HUES6 (cell line): ENCODE measurements around the gene CNTN5.

Source experiments
- H3K27ac ChIP-seq: 2 replicates; pipeline ENCODE4 v1.7.0; 2013; ENCODE audit warnings: low read depth, mild to moderate bottlenecking, low read length, inconsistent platforms
- H3K27me3 ChIP-seq: 2 replicates; pipeline ENCODE4 v1.6.1; 2013; ENCODE audit warnings: low read length; ENCODE audit not compliant: control insufficient read depth, insufficient read depth
- H3K36me3 ChIP-seq: 2 replicates; pipeline ENCODE4 v1.6.1; 2013; ENCODE audit warnings: low read length; ENCODE audit not compliant: control insufficient read depth, insufficient read depth
- H3K4me1 ChIP-seq: 2 replicates; pipeline ENCODE4 v1.6.1; 2013; ENCODE audit warnings: low read length; ENCODE audit not compliant: control insufficient read depth, insufficient read depth
- H3K4me3 ChIP-seq: 2 replicates; pipeline ENCODE4 v1.5.1; 2013; ENCODE audit warnings: low read depth, low read length
- H3K9ac ChIP-seq: one replicate; pipeline ENCODE4 v1.6.1; 2013; ENCODE audit warnings: mild to moderate bottlenecking, low read length
- H3K9me3 ChIP-seq: 2 replicates; pipeline ENCODE4 v1.6.1; 2013; ENCODE audit warnings: low read depth, low read length; ENCODE audit not compliant: control insufficient read depth, insufficient read depth

The CNTN5 gene

GRCh38 chr11:99327066-99327465 lies 306.3 kb downstream of the CNTN5 start:
- Histone ChIP-seq H3K9ac (no peak overlapping the region), H3K36me3 (no peaks in the 10 kb centered on the region), H3K9me3 (no peaks in the 10 kb centered on the region), H3K4me3 (no peak overlapping the region), H3K27me3 (no peaks in the 10 kb centered on the region), H3K27ac (no peak overlapping the region), H3K4me1 (peaks cover 10% of the 10 kb centered on the region; the same call in 1 of the 2 replicates)

- Histone ChIP-seq H3K36me3 (no peaks in the 10 kb centered on the region), H3K27me3 (no peaks in the 10 kb centered on the region), H3K9ac (no peak overlapping the region), H3K9me3 (no peaks in the 10 kb centered on the region), H3K4me3 (no peak overlapping the region), H3K4me1 (peaks cover 10% of the 10 kb centered on the region; the same call in 1 of the 2 replicates), H3K27ac (no peak overlapping the region)
Observed at GRCh38 chr11:99327527-99327926, 306.8 kb downstream of the CNTN5 start.

DNA sequence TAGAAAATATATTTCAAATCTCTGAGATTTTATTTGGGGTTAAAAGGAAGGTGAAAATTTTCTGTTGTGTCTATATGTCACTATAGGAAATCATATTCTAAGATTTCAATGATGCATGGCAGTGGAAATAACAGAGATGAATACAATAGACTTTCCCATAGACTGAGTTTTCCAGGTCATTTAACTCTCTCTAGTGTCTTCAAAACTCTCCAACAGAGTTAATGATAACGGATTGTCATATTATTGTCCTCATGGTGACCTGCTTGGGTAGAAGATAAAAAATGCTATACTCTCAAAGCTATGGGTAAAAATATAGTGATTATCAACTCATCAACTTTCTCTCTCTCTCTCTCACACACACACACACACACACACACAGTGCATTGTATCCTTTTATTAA lies 312.9 kb downstream of the CNTN5 start:
- no peak overlapping the region for H3K27ac ChIP-seq
- H3K27me3 ChIP-seq = no peaks in the 10 kb centered on the region
- no peak overlapping the region for H3K4me3 ChIP-seq
- H3K9ac ChIP-seq = no peak overlapping the region
- H3K9me3 ChIP-seq = no peaks in the 10 kb centered on the region
- H3K4me1 ChIP-seq = no peaks in the 10 kb centered on the region
- no peaks in the 10 kb centered on the region for H3K36me3 ChIP-seq

DNA sequence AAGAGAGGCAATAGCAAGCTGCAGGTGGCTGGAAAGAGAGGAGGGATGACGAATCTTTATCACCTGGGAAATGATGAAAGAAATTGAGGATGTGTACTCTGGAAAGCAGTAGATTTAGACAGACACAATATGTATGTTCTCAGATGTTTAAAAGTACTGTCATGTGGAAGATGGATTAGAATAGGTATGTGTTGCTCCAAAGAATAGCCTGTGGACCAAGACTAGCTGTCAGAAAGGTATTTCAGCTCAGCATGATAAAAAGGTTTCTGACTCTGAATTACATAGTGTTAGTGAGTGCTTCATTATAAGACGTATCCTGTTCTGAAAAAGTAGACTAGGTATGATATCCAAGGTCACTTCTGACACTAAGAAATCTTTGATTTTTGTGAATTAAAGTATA lies 322.4 kb downstream of the CNTN5 start:
- no peaks in the 10 kb centered on the region for H3K9me3 ChIP-seq

DNA sequence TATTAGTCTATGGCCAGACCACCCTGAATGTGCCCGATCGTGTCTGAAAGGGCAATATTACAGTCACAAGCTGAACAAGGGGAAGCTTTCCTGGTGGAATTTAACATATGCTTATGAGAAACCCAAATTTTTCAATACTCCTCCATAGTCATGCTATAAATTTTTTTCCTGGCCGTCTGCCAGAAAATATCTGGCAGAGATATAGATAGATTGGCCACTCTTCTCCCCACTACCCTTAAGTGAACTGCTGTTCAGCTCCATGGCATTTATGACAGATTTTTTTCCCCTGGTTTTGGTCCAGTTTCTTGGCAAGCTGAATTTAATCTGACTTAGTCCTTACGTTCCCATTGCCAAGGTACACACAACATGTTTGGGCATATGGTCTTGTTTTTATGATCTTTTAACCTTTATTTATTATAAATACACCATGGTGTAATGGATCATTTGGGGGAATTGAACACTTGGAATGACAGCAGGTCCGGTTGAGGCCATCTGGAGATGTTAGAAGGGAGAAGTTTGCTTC lies 328.5 kb downstream of the CNTN5 start:
- Histone ChIP-seq H3K27ac (no peak overlapping the region), H3K9ac (no peak overlapping the region), H3K4me3 (no peak overlapping the region), H3K27me3 (no peaks in the 10 kb centered on the region), H3K4me1 (no peaks in the 10 kb centered on the region), H3K9me3 (no peaks in the 10 kb centered on the region), H3K36me3 (no peaks in the 10 kb centered on the region)

More for the DNA sequence above, 322.4 kb downstream of the CNTN5 start:
- Histone ChIP-seq H3K27me3 (no peaks in the 10 kb centered on the region), H3K4me3 (no peak overlapping the region), H3K27ac (no peak overlapping the region), H3K4me1 (no peaks in the 10 kb centered on the region), H3K9ac (no peak overlapping the region), H3K36me3 (no peaks in the 10 kb centered on the region)

GRCh38 chr11:99351624-99352023 lies 330.9 kb downstream of the CNTN5 start:
- Histone ChIP-seq H3K4me1 (no peaks in the 10 kb centered on the region), H3K9ac (no peak overlapping the region), H3K9me3 (no peaks in the 10 kb centered on the region), H3K27ac (no peak overlapping the region), H3K27me3 (no peaks in the 10 kb centered on the region), H3K36me3 (no peaks in the 10 kb centered on the region), H3K4me3 (no peak overlapping the region)

- no peak overlapping the region for H3K4me3 ChIP-seq
- no peaks in the 10 kb centered on the region for H3K27me3 ChIP-seq
- no peak overlapping the region for H3K9ac ChIP-seq
- no peaks in the 10 kb centered on the region for H3K36me3 ChIP-seq
- H3K27ac ChIP-seq = no peak overlapping the region
- H3K4me1 ChIP-seq = no peaks in the 10 kb centered on the region
- no peaks in the 10 kb centered on the region for H3K9me3 ChIP-seq
Observed at GRCh38 chr11:99352642-99353041, 331.9 kb downstream of the CNTN5 start.

DNA sequence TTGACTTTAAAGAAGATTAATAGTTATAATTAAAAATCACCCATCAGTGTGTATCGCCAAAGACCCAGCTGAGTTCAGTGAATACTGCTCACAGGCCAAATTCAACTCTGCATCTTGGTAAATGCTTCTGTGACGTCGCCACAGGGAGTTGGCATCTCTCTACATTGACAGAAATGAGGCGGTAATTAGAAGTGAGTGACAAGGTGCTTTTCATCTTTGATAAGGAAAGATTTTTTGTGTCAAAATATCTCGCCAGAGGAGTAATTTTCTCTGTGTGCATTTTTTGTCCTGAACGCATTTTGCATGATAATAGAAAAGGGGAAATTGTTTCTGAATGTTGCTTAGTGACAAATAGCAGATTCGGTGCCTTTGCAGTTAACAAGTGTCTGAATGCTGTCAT lies 345.8 kb downstream of the CNTN5 start:
- no peak overlapping the region for H3K4me3 ChIP-seq
- no peak overlapping the region for H3K9ac ChIP-seq
- H3K9me3 ChIP-seq = no peaks in the 10 kb centered on the region
- H3K27me3 ChIP-seq = no peaks in the 10 kb centered on the region
- peaks cover 3% of the 10 kb centered on the region; the same call in 1 of the 2 replicates for H3K4me1 ChIP-seq
- no peaks in the 10 kb centered on the region for H3K36me3 ChIP-seq
- H3K27ac ChIP-seq = no peak overlapping the region

GRCh38 chr11:99368583-99368982 lies 347.8 kb downstream of the CNTN5 start:
- H3K9me3 ChIP-seq = no peaks in the 10 kb centered on the region

DNA sequence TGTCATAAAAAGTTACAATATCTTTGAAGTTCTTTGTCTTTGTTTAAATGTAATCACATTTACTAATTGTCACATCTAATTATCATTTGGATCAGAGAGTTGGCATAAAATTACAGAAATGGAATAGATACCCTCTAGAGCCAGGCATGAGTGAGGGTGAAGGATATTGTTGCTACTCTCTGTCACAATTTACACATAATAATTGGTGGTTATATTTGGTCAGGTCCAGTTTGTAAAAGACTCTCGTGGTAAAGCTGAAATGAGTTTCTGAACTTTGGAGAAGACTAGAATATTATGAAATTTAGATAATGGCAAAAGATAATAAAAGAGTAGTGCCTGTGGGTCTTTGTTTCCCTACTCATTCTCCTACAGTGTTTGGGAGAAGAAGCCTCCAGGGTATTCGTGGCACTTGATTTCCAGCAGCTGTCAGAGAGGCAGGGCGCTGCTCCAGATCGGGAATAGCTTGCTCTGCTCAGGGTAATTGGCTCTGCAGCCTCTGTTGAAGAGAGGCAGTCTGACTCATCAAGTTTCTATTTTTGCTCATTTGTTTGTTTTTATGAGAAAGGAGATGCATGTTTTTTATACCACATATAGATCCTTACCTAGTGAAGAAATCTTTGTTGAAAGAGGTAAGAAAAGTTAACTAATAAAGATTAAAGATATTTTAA lies 349.9 kb downstream of the CNTN5 start:
- Histone ChIP-seq H3K36me3 (no peaks in the 10 kb centered on the region), H3K27ac (no peak overlapping the region), H3K4me3 (no peak overlapping the region), H3K9ac (no peak overlapping the region), H3K4me1 (peaks cover 3% of the 10 kb centered on the region; the same call in 1 of the 2 replicates), H3K9me3 (no peaks in the 10 kb centered on the region), H3K27me3 (no peaks in the 10 kb centered on the region)

More at GRCh38 chr11:99368583-99368982, 347.8 kb downstream of the CNTN5 start:
- H3K4me1 ChIP-seq = peaks cover 3% of the 10 kb centered on the region; the same call in 1 of the 2 replicates
- H3K4me3 ChIP-seq = no peak overlapping the region
- H3K9ac ChIP-seq = no peak overlapping the region
- H3K36me3 ChIP-seq = no peaks in the 10 kb centered on the region
- no peaks in the 10 kb centered on the region for H3K27me3 ChIP-seq
- H3K27ac ChIP-seq = no peak overlapping the region

- H3K4me1 ChIP-seq = peaks cover 3% of the 10 kb centered on the region; the same call in 1 of the 2 replicates
- no peak overlapping the region for H3K27ac ChIP-seq
- H3K9ac ChIP-seq = no peak overlapping the region
- H3K9me3 ChIP-seq = no peaks in the 10 kb centered on the region
- no peaks in the 10 kb centered on the region for H3K36me3 ChIP-seq
- H3K27me3 ChIP-seq = no peaks in the 10 kb centered on the region
- no peak overlapping the region for H3K4me3 ChIP-seq
Observed at GRCh38 chr11:99371257-99371656, 350.5 kb downstream of the CNTN5 start.
